Esophagus muscularis mucosa (tissue), 4 donors: ENCODE measurements around the gene TDRD1. TPM values are rescaled to one million over a fixed set of nuclear protein-coding genes. Genes with fewer than 3 reads are reported as not detected.

ENCODE experiments used
- DNase-seq: peaks from one replicate; pipeline ENCODE4 v3.0.0-alpha.2; 2017; ENCODE audit errors: extremely low spot score
- H3K27ac ChIP-seq, 4 donors: fragments of 200-600 bp; sonication (generic); replicated peaks in 1 of 4; 1 replicate in 3 of 4; 2 replicates in 1 of 4; pipeline ENCODE4 v1.5.1; 2016 to 2019; ENCODE audit warnings: mild to moderate bottlenecking in 1 of 4
- H3K27me3 ChIP-seq, 4 donors: fragments of 200-600 bp; sonication (generic); one replicate each; pipeline versions ENCODE4 v1.5.1 to v1.6.0; 2016 to 2019
- H3K36me3 ChIP-seq, 4 donors: fragments of 200-600 bp; sonication (generic); one replicate each; pipeline ENCODE4 v1.5.1; 2016 to 2019
- H3K4me1 ChIP-seq, 4 donors: fragments of 200-600 bp; sonication (generic); one replicate each; pipeline ENCODE4 v1.5.1; 2016 to 2019
- H3K4me3 ChIP-seq, 4 donors: fragments of 200-600 bp; sonication (generic); 1 replicate in 2 of 4; 2 replicates in 2 of 4; pipeline ENCODE4 v1.5.1; 2016 to 2019; ENCODE audit warnings: mild to moderate bottlenecking in 4 of 4, moderate library complexity in 1 of 4
- H3K9me3 ChIP-seq, 4 donors: fragments of 200-600 bp; sonication (generic); 1 replicate in 3 of 4; 2 replicates in 1 of 4; pipeline ENCODE4 v1.5.1; 2016 to 2019
- EP300 ChIP-seq: sonication (generic); formaldehyde crosslinking; IDR thresholded peaks from one replicate; pipeline ENCODE4 v1.6.1; 2017; ENCODE audit warnings: antibody characterized with exemption
- POLR2A ChIP-seq: fragments of 450-650 bp; IDR thresholded peaks from one replicate; pipeline ENCODE4 v1.6.1; 2017; ENCODE audit warnings: antibody characterized with exemption, moderate library complexity, mild to moderate bottlenecking, low read depth
- POLR2AphosphoS5 ChIP-seq, 2 donors: sonication (generic); formaldehyde crosslinking; IDR thresholded peaks; one replicate each; pipeline ENCODE4 v1.6.1; 2017; ENCODE audit warnings: antibody characterized with exemption in 2 of 2
- WGBS: methylation state at CpG from one replicate; pipeline ENCODE4 v1.1.5; 2018; 5-methylcytosine and 5-hydroxymethylcytosine counted together
- intact Hi-C: fragments of 100-400 bp; cut with DNase I; formaldehyde crosslinking; loops from one replicate; pipeline ENCODE4 v1.15.1; 2023
- total RNA-seq, 4 donors: library from RNA; depleted of rRNA; stranded (reverse); fragments of >200 nt; gene quantifications; one replicate each; pipeline versions ENCODE4 v1.1.0 to v1.2.1, GENCODE V29; 2016
- TF ChIP-seq, protein P1 (sequence below), 3 experiments: fragments of 200-600 bp in 2 of 3; fragments of 450-650 bp in 1 of 3; sonication (generic) in 2 of 3; IDR thresholded peaks; one replicate each; pipeline ENCODE4 v1.5.1; 2017 to 2019; ENCODE audit warnings: antibody characterized with exemption in 3 of 3, mild to moderate bottlenecking in 2 of 3, moderate library complexity in 1 of 3

TDRD1 gene
- total RNA-seq, 4 donors from 2014 or later = 0.11 to 0.42 (median 0.13) TPM; not detected in 1

DNA sequence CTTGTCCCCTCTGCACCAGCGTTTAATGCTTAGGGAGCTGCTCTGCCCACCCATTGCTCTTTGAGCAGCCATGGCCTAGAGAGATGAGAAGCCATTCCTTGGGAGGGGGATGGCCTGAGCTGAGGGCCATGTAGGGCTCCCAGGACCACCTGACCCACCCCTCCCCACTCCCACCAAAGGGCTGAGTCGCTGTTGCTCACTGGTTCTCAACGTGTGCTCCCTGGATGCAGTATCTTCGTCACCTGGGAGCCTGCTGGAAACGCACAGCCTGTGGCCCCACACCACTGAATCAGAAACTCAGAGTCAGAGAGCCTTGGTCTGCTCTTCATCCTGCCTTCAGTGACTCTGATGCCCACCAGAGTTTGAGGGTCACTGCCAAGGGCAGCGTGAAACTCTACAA lies 96.9 kb downstream of the TDRD1 start:
- no peak for TF ChIP-seq POLR2A
- TF ChIP-seq EP300 = no peak
- TF ChIP-seq, protein P1, sequence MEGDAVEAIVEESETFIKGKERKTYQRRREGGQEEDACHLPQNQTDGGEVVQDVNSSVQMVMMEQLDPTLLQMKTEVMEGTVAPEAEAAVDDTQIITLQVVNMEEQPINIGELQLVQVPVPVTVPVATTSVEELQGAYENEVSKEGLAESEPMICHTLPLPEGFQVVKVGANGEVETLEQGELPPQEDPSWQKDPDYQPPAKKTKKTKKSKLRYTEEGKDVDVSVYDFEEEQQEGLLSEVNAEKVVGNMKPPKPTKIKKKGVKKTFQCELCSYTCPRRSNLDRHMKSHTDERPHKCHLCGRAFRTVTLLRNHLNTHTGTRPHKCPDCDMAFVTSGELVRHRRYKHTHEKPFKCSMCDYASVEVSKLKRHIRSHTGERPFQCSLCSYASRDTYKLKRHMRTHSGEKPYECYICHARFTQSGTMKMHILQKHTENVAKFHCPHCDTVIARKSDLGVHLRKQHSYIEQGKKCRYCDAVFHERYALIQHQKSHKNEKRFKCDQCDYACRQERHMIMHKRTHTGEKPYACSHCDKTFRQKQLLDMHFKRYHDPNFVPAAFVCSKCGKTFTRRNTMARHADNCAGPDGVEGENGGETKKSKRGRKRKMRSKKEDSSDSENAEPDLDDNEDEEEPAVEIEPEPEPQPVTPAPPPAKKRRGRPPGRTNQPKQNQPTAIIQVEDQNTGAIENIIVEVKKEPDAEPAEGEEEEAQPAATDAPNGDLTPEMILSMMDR (IDR thresholded peaks at IDR 0.05) = no peak
- no peak for TF ChIP-seq POLR2AphosphoS5 (IDR thresholded peaks at IDR 0.05)
- Histone ChIP-seq H3K4me3 (no peak overlapping the region), H3K4me1 (peaks cover 3 to 12% (median 7%) of the 10 kb centered on the region in 4 donors), H3K36me3 (no peaks in the 10 kb centered on the region), H3K9me3 (no peaks in the 10 kb centered on the region), H3K27ac (no peak overlapping the region), H3K27me3 (peaks cover 0 to 2% (median 0%) of the 10 kb centered on the region in 4 donors)
- WGBS = 90% methylated on average over 5 of the region's 6 CpGs
- no peak for DNase-seq
- intact Hi-C loops = no loop called here

DNA sequence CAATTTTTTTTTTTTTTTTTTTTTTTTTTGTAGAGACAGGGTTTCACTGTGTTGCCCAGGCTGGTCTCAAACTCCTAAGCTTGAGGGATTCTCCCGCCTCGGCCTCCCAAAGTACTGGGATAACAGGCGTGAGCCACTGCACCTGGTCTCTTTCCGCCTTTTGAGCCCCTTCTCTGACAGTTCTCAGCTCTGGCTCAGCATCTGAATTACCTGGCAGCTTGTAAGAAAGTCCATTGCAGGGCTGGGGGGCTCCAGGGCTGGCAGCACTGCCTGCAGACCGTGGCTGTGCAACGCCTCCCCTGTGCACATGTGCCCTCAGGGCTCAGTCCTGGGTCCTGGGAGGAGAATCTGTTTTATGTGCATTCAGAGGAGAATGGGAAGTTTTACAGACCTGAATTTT lies 97.5 kb downstream of the TDRD1 start:
- intact Hi-C loops = no loop called here
- Histone ChIP-seq H3K4me3 (no peak overlapping the region), H3K27ac (no peak overlapping the region), H3K4me1 (peaks cover 3 to 6% (median 4%) of the 10 kb centered on the region in 4 donors), H3K36me3 (no peaks in the 10 kb centered on the region), H3K27me3 (peaks cover 0 to 4% (median 0%) of the 10 kb centered on the region in 4 donors), H3K9me3 (no peaks in the 10 kb centered on the region)
- no peak for DNase-seq
- 82% methylated on average over 6 of the region's 6 CpGs for WGBS
- TF ChIP-seq POLR2A = no peak
- TF ChIP-seq POLR2AphosphoS5 (IDR thresholded peaks at IDR 0.05) = no peak
- TF ChIP-seq, protein P1 (IDR thresholded peaks at IDR 0.05) = no peak
- no peak for TF ChIP-seq EP300

DNA sequence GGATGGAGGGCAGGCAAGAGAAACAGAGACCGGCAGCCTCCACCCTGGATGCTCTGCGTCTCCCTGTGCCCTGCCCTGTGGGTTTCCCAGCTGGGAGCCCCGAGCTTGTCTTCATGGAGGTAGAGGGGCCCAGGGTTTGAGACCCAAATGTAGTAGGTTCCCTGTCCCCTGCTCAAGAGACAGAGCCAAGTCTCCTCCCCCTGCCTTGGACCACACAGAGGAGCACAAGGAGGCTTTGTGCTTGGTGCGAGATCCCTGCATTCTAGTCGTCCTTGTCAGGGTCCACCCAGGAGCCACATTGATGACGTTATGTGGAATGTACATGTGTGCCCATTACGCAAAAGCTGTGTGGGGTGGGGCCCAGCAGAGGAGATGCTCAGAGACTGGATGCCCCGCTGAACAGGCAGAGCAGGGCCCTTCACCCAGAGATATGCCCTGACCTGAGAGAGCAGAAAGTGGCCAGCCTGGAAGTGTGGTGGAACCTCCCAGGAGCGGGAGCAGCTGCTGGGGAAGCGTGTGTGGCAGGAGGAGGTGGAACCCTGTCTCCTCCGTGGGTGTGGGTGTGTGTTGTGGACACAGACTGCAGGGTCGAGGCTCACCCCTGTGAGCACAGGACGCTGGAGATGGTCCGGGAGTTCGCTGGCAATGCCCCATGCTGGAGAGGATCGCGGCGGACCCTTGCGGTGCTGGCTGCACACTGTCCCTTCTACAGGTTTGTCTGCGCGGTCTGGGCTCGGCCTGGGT lies 99.2 kb downstream of the TDRD1 start:
- intact Hi-C loops = no loop called here
- H3K27ac ChIP-seq = no peak overlapping the region
- no peak overlapping the region for H3K4me3 ChIP-seq
- H3K9me3 ChIP-seq = no peaks in the 10 kb centered on the region
- 80% methylated on average over 6 of the region's 22 CpGs for WGBS
- H3K4me1 ChIP-seq = no peaks in the 10 kb centered on the region
- H3K36me3 ChIP-seq = no peaks in the 10 kb centered on the region
- no peak for DNase-seq
- peaks cover 0 to 4% (median 0%) of the 10 kb centered on the region in 4 donors for H3K27me3 ChIP-seq
- TF ChIP-seq POLR2A (no peak), POLR2AphosphoS5 (IDR thresholded peaks at IDR 0.05) (no peak), EP300 (no peak)
- TF ChIP-seq, protein P1 (IDR thresholded peaks at IDR 0.05) = no peak

DNA sequence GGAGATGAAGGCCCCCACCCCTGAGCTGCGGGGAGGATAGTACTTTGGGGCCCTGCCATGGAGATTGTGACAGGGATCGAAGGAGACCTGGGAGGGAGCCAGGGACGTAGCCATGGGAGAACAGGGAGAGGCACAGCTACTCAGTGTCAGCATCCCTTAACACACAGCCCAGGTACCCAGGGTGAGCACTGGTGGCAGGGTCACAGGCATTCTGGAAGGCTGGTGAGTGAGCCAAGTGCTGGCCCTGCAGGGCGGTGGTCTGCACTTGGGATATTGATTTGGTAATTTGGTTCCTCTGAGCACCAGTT lies 99.7 kb downstream of the TDRD1 start:
- Histone ChIP-seq H3K36me3 (no peaks in the 10 kb centered on the region), H3K27ac (no peak overlapping the region), H3K27me3 (peaks cover 0 to 4% (median 0%) of the 10 kb centered on the region in 4 donors), H3K4me1 (no peaks in the 10 kb centered on the region), H3K4me3 (no peak overlapping the region), H3K9me3 (no peaks in the 10 kb centered on the region)
- intact Hi-C loops = no loop called here
- WGBS = 64% methylated on average over 4 of the region's 4 CpGs
- no peak for DNase-seq
- no peak for TF ChIP-seq POLR2A
- no peak for TF ChIP-seq POLR2AphosphoS5 (IDR thresholded peaks at IDR 0.05)
- TF ChIP-seq, protein P1 (IDR thresholded peaks at IDR 0.05) = no peak
- TF ChIP-seq EP300 = no peak

DNA sequence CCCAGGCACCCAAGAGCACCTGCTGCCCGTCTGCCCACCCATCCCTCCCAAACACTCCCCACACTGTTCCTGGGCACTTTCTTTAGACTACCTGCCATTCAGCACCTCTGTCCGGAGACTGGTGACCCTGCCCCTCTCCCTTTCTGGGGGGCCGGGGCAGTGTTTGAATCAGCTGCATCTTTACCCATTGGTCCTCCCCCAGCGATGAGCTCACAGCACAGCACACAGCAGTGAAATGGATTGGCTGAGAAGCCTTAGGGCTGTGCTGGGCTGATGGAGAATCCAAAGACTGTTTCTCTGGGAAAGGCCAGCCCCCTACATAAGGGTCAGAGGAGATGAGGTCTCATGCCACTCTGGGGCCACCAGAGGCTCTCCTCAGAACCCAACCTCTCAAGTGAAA lies 100.1 kb downstream of the TDRD1 start:
- intact Hi-C loops = no loop called here
- Histone ChIP-seq H3K27ac (no peak overlapping the region), H3K4me1 (no peaks in the 10 kb centered on the region), H3K9me3 (no peaks in the 10 kb centered on the region), H3K36me3 (no peaks in the 10 kb centered on the region), H3K4me3 (no peak overlapping the region), H3K27me3 (peaks cover 0 to 4% (median 0%) of the 10 kb centered on the region in 4 donors)
- 93% methylated on average over 3 of the region's 4 CpGs for WGBS
- TF ChIP-seq, protein P1 (IDR thresholded peaks at IDR 0.05) = no peak
- DNase-seq = no peak
